H4 (cell line): Measurements from ENCODE around the gene ARSI. TPM values are rescaled to one million over a fixed set of nuclear protein-coding genes. Genes with fewer than 3 reads are reported as not detected.

Experiments used
- DNase-seq: peaks from one replicate; pipeline ENCODE4 v3.0.0-alpha.2; 2015; ENCODE audit warnings: low spot score
- total RNA-seq: library from RNA; depleted of rRNA; stranded (reverse); fragments of >200 nt; shearing (Covaris generic); gene quantifications from 2 replicates; pipeline ENCODE4 v1.2.3, GENCODE V29; 2014

ARSI gene
- total RNA-seq, 1 experiment from 2014 or later = not detected

DNA sequence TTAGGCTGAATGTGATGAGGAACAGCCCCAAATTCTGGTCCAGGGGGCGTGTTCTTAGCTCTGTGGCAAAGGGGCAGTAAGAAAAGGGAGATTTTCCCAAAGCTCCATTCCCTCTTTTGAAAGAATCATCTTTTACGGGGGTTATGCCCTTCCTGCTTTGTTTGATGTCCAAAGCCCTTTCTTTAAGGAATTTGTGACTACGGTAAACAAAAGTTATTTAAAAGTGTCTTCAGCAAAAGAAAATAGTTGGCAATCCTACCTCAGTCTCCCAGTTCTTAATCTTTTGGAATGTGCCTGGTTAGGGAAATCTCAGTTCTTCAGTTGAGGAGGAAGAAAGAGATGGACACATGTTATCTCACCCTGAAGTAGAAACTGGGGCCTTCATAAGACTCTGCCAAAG lies 24.4 kb upstream of the ARSI start:
- DNase-seq = no peak

DNA sequence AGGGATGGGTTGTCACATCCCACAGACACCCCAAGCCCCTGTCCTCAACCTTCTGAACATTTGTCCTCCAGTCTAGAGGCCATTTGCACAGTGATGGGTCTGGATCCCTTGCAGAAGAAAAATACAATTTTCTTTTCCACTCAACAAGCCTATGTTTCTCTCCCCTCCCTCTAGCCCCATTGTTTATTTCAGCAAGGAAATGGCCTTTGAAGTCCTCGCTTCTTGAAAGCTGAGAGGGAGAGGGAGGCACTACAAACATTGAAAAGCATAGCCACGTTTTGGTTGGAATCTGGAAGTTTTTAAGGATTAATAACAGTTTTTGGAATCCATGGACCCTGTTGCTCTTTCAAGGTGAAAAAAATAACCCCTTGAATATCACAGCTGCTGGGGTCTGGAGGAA lies 24.0 kb upstream of the ARSI start:
- DNase-seq = peak; percentile 21

DNA sequence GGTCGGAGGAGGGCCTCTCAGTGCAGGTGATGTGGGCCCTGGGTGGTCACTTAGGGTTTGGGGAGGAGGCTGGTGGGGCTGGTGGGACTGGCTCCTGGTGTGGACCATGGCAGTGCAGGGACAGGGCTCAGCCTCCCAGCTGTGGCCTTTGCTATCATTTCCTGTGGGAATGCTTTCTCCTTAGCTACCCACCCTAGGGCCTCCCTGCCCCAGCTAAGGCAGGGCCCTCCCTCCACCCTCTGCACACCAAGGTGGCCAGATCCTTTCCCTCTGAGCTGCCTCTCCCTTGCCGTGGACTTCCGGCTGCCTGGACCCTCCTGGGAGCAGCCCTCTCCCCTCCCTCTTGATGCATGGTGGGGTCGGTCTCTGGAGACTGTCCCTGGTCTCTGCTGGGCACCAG lies 22.7 kb upstream of the ARSI start:
- DNase-seq = no peak

DNA sequence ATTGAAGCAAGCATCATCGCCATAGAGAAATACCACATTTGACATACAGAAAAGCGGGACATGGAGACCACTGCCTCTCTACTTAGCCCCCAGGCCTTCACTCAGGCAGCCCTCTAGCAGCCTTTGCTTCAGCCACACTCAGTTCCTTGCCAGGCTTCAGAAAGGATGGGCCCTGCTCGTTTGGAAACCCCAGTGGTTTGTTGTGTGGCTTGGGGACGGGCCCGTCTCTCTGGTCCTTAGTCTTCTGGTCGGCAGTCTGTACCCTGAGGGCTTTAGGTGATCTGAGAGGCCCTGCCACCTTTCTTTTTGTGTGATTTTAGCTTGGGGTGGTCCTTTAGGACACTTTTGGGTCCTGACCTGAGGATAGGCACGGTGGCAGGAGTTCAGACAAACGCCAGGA lies 21.1 kb upstream of the ARSI start:
- no peak for DNase-seq

DNA sequence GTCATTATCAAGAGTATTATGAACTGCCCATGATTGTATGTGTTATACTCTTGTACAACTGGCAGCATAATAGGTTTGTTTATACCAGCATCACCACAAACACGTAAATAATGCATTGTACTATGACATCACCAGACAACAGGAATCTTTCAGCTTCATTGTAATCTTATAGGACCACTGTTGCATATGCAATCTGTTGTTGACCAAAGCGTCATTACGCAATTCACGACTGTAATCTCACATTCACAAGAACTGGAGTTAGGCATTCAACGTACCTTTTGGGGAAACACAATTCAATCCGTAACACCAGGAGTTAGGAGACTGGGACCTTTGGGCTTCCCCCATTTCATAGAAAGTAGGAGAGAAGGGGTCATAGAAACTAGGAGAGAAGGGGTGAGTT lies 20.4 kb upstream of the ARSI start:
- peak; percentile 94 for DNase-seq

DNA sequence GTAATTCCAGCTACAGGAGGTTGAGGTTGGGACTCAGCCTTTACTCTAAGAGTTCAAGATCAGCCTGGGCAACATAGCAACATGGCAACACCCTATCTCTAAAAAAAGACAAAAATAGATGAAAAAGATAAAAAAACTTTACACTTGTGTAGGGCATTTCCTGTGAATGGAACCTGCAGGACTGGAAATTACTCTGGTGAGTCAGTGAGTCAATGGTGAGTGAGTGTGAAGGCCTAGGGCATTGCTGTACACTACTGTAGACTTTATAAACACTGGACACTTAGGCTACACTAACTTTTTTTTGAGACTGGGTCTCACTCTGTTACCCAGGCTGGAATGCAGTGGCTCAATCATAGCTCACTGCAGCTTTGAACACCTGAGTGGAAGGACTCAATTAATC lies 19.5 kb upstream of the ARSI start:
- peak; percentile 69 for DNase-seq

DNA sequence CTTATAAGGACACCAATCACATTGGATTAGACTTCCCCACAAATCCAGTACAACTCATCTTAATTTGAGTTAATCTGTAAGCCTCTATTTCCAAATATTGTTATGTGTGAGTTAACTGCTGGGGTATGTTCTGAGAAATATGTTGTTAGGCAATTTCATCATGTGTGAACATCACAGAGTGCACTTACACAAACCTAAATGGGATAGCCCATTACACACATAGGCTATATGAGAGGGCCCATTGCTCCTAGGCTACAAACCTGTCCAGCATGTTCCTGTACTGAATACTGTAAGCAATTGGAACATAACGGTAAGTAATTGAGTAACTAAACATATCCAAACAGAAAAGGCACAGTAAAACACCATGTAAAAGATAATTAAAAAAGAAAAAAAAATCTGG lies 19.1 kb upstream of the ARSI start:
- DNase-seq = no peak

DNA sequence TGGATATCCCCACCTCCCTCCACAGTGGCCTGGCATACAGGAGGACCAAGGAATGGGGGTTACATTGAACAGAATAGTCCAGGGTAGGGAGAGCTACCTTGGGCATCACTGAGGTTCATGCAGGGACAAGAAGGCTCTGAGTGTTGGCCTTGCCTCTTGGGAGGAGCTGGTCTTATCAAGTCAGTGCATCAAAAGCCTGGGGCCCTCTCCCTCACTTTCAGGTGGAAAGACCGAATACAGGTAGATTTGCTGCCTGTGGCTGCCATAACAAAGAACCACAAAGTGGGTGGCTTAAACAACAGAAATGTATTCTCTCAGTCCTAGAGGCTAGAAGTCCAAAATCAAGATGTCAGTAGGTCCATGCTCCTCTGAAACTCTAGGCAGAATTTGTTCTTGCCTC lies 18.5 kb upstream of the ARSI start:
- DNase-seq = no peak

DNA sequence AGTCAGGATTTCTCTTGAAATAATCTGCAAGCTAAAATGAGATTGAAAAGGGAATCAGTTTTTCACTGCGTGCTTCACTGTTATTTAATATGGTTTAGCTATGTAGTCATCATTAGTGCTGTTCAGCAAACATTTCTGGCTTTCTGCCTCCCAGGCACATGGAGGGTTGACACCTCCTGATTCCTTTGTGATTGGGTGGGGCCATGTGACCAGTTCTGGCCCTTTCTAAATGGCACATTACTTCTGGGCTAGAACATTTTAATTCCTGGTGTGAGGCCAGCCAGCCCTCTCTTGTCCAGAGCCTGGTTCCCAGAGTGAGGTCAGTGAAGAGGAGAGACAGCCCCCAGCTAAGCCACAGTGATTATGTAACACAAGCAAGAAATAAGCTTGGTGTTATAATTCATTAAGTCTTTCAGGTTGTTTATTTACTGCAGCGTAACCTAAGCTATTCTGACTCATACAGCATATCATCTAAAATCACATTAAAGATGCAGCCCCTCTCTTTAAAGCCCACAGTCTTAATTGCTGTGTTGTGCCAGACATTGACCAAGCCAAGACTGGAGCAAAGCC lies 17.4 kb upstream of the ARSI start:
- peak; percentile 98 for DNase-seq

DNA sequence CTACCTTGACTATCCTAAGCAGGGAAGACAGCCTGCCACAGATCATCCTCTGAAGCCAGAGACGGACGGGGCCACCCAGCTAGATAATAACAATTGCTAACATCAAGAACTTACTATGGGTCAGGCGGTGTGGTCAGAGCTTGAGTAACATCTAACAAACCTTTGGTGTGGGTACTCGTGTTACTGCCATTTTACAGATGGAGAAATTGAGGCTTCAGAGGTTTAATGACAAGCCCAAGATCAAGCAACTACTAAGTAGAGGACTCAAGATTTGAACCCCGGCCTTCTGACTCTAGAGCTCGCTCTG lies 16.7 kb upstream of the ARSI start:
- no peak for DNase-seq

DNA sequence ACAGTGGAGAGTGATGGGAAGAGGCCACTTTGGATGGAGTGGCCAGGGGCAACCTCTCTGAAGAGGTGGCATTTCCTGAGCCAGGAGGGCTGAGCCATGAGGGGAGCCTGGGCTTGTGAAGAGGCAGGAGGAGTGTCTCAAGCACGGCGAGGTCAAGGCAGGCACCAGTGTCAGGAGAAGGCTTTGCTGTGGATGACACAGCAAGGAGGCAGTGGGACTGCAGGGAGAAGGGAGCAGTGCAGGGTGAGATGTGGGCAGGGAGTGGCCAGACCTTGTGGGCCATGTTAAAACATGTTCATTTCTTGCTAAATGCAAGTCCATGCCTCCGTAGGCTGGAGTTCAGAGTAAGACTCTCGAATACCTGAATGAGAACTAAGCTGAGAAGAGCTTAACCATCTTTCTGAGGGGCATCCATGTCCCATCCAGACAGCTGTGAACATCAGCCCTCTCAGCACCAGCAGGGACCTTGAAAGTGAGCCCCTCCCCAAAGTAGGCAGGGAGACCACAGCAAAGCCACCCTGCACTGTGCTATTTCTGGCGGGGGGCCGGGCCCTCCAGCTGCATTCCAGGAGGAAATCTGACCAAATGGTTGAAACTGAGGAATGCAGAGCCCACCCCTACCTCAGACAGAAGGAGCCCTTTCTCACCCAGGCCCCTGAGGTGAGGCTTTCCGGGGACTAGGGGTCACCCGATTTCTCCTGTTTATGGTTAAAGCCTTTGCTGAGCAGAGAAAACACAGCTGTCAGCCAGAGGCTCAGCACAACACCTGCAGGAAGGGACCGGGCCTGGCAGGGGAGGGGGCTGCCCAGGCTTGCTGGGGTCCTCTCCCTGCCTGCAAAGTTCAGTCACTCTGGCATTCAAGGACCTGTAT lies 16.1 kb upstream of the ARSI start:
- no peak for DNase-seq

DNA sequence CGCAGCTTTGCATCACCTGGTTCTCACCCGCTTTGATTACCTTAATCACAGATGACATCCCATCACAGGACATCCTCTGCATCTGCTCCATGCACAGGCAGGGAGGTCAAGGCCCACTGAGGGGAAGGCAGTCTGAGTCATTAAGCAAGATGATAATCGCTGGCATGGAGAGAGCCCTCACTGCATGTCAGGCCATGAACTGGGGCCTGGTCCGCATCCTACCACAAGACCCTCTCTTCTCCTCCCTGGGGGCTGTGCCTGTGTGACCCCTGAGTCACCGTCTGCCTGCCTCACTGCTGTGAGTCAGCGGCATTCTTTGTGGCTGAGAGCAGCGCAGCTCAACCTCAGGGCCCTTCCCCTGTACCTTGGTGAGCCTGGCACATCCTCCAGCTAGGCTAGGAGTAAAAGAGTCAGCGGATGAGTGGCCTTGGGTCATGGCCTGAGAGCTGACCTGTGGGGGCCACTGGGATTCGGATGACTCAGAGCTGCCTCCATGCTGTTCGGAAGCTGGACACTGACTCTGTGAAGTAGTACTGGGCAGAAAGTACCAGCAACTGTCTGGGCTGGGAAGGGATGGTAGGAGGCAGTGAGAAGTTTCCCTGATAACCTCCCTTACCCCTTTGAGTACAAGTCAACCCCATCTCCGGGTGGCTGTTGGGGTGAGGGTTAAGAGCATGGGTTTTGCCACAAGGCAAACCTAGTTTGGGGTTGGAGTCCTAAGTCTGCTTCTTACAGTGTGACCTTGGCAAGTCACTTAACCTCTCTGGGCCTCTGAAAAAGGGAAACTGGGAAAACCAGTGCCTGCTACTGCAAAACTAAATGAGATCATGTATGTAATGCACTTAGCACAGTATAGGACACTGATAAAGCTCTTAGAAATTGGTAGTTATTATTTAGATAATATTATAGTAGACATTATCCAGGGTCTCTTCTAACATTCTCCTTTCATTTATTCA lies 14.6 kb upstream of the ARSI start:
- DNase-seq = peak; percentile 91

DNA sequence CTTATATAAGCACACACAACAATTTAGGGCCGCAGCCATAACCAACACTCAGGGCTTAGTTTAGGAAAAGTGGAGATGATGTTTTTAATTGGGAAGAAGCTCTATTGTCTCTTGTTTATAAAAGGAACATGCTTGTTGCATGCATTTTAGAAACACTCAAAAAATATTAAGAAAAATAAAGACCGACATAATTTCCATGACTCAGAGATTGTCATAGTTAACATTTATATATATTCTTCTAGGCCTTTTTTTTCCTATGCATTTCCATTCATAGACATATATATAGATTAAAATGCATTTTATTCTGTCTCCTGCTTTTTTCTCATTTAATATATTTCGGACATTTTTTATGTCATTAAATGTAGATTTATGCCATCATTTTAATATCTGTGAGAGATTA lies 13.6 kb upstream of the ARSI start:
- no peak for DNase-seq

DNA sequence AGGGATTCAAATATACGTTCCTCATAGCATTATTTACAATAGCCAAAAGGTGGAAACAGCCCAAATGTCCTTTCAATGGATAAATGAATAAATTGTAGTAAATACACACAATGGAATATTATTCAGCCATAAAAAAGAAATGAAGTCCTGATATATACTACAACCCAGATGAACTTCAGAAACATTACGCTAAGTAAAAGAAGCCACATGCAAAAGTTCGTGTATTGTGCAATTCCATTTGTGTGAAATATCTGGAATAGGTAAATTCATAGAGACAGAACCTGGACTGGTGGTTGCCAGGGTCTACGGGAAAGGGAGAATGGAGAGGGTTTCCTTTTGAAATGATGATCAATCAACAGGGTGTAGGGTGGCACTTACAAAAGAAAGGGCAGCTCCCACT lies 12.5 kb upstream of the ARSI start:
- DNase-seq = no peak

DNA sequence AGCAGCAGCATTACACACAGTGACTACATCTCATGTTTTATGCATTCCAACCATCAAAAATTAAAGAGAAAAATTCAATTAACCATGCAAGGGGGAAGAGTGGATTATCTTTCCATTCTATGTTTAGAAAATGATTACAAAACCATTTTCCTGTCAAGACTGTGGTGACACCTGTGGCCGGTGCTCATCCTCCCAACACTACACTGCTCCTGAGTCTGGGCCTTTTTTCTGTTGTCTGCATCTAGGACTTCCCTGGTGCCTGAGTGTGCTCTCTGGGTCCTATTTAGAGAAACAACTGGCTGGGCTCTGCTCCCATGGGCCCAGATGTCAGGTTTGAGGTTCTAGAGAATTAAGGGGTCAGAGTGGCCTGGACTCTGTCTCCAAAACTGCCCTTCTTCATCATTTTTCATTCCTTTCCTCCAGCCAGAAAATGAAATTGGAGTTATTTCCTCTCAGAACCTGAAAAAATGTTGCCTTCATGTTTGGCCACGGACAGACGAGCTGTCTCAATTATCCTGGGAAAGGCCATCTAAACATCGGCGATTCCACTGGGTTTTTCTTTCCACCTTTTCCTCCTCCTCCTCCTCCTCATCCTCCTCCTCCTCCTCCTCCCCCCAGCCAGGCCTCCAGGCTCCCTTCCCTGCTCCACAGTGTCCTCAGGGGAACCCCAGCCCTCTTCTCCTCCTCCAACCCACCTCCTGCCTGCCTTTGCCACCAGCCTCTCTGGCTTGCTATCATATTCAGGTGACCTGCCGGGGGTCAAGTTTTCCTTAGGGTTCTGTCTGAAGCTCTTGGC lies 11.4 kb upstream of the ARSI start:
- DNase-seq = no peak

DNA sequence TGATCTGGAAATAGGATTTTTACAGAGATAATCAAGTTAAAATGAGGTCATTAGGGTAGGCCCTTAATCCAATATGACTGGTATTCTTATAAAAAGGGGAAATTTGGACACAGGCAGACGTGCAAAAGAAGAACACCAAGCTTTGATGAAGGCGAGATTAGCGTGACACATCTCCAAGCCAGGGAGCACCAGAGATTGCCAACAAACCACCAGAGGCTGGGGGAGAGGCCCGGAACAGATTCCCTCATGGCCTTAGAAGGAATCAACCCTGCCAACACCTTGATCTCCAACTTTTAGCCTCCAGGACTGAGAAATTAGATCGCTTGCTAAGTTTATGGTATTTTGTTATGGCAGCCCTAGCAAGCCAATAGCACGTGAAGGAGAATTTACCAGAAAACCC lies 10.8 kb upstream of the ARSI start:
- DNase-seq = no peak

DNA sequence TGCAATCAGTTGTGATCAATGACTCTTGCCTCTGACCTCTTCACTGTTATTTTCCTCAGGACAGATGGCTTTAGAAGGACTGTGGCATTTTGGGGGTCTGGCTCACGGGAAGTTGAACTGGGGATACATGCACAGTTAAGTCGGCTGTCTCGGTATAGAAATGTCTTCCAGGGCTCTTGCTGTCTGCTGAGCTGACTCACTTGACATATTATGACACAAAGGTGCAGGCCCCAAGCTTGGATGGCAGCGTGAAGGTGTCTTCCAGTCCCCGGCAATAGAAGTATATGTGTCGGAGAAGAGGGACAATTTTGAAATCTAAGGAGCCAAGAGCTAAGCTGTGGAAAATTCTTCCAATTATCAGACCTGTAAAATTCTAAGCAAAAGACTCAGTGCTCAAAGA lies 9.8 kb upstream of the ARSI start:
- no peak for DNase-seq

DNA sequence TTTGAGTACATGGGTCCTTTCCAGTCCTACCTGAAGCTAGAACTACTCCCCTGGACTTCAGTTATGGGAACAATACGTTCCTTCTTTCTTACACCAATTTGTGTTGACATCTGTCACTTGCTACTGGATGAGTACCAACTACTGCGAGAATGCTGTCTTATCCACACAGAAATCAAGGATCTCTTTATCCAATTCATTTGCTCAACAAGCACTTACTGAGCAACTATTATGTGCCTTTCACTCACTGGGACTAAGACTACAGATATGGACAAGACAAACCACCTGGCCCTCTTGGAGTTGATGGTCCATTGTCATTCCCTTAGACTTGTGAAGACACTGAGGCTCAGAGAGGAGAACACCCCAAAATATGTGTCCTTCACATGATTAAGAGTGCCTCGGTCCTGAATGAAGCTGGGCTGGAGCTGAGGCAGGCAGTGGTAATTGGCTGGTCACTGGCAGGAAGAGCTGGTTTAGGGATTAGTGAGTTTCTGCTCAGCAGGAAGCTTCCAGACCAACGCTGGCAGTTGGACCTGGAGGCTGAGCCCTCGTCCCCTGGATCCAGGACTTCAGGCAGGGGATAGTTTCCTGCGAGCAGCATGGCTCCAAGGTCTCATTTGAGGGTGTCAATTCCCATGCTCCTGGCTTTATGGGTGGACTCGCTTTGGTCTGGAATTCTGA lies 8.4 kb upstream of the ARSI start:
- DNase-seq = no peak

DNA sequence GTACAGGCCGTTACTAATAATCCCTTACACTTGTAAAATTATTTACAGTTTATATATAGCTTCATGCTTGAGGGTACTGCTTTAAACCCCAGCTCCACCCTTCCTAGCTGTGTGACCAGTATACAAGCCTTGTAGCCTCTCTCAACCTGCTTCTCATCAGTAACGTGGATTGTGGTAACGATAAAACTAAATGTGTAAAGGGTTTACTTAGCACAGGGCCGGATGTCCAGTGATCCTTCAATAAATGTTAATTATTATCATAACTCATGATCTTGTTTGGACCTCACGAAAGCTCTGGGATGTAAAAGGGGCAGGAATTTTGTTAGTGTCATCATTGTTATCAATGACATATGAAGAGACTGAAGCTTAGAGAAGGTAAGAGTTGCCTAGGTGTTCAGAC lies 7.5 kb upstream of the ARSI start:
- DNase-seq = no peak

DNA sequence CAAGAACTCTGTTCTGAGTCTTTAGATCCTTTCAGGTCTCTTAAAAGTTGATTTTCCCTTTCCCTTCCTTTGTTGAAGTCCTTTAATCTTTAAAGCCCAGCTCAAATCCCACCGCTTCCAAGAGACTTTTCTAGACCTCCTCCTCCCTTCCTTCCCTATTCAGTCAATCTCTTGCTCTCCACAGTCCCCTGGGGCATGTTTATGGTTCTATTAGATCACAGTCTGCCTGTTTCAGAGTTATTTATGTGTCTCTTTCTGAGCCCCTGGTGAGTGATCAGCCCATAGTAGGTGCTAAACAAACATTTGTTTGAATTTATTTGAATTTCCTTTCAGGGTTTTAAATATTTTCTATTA lies 7.2 kb upstream of the ARSI start:
- DNase-seq = no peak

DNA sequence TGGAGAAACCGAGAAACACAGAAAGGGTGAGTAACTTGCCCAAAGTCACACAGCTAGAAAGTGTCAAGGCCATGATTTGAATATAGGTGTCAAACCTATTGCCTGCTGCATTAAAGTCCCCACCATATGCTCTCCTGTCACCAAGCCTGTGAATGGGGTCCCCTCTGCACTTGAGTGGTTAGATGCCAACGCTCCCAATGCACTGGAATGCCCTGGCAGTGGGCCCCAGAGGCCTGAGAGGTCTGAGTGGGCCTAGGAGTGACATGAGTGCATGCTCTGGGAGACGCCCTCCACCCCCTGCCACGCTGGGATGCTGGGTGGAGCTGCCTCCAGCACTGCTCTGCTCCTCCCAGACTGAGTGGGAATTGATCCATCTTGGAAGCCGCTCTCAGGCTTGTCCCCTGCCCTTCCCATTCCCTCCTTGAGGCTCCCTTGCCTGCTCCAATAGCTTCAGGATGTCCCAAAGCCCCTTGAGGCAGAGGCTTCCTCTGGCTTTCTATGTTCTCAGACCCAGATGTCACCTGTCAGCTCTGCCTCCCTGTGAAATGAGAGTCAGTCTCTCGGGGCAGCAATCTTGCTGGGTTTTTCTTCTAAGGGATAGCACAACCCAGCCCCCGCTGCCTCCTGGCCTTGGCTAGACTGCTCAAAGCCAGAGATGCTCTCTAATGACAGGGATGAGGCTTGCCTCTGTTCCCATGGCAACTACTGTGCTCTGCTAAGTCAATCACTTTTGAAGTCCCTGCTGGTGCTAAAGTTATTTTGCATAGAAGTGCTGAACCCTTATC lies 6.6 kb upstream of the ARSI start:
- no peak for DNase-seq
